Tibial nerve (tissue), 4 donors: Measurements from ENCODE around the gene RAP1A.

ENCODE experiments used
- EP300 ChIP-seq, 2 donors: sonication (generic); formaldehyde crosslinking; IDR thresholded peaks; one replicate each; pipeline ENCODE4 v1.6.1; 2017; ENCODE audit warnings: antibody characterized with exemption in 2 of 2, mild to moderate bottlenecking in 1 of 2
- POLR2A ChIP-seq, 2 donors: fragments of 450-650 bp; IDR thresholded peaks; one replicate each; pipeline ENCODE4 v1.6.1; 2017; ENCODE audit warnings: antibody characterized with exemption in 2 of 2, mild to moderate bottlenecking in 2 of 2, moderate library complexity in 2 of 2
- TF ChIP-seq, protein P1 (sequence below), 5 experiments: fragments of 200-600 bp in 3 of 5; fragments of 450-650 bp in 2 of 5; sonication (generic) in 3 of 5; IDR thresholded peaks; one replicate each; pipeline ENCODE4 v1.5.1; 2016 to 2019; ENCODE audit warnings: antibody characterized with exemption in 5 of 5, mild to moderate bottlenecking in 3 of 5, moderate library complexity in 2 of 5

DNA sequence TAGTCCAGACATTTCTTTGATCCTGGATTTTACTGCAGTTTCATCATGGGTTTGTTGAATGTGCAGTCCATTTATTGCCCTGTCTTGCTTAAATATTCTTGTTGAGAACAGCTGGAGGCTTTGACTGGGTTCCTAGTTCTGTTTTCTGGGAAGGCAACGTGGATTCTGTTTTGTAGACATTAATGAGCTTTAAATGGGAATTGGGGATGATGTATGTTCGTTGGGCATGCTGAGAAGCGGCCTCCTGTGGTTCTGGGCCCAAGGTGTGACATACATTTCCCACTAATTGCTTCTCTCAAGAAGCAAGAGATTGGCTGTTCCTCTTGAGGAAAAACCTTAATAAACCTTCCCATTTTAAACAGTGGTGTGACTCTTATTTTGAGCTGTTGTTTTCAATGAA is 96.7 kb downstream of the RAP1A start:
- TF ChIP-seq EP300 (IDR thresholded peaks at IDR 0.05), result no peak
- no peak for TF ChIP-seq POLR2A (IDR thresholded peaks at IDR 0.05)
- TF ChIP-seq, protein P1, sequence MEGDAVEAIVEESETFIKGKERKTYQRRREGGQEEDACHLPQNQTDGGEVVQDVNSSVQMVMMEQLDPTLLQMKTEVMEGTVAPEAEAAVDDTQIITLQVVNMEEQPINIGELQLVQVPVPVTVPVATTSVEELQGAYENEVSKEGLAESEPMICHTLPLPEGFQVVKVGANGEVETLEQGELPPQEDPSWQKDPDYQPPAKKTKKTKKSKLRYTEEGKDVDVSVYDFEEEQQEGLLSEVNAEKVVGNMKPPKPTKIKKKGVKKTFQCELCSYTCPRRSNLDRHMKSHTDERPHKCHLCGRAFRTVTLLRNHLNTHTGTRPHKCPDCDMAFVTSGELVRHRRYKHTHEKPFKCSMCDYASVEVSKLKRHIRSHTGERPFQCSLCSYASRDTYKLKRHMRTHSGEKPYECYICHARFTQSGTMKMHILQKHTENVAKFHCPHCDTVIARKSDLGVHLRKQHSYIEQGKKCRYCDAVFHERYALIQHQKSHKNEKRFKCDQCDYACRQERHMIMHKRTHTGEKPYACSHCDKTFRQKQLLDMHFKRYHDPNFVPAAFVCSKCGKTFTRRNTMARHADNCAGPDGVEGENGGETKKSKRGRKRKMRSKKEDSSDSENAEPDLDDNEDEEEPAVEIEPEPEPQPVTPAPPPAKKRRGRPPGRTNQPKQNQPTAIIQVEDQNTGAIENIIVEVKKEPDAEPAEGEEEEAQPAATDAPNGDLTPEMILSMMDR (IDR thresholded peaks at IDR 0.05), result no peak
